H1 (cell line): Measurements from ENCODE around the gene SLC6A19. TPM values are rescaled to one million over a fixed set of nuclear protein-coding genes. Genes with fewer than 3 reads are reported as not detected.

Source experiments
- CEBPB ChIP-seq: IDR thresholded peaks from 2 replicates; pipeline ENCODE4 v1.6.1; 2012; ENCODE audit warnings: low read depth, low read length
- SIN3A ChIP-seq, 2 experiments: IDR thresholded peaks in 1 of 2; conservative IDR thresholded peaks in 1 of 2; 2 replicates each; pipeline ENCODE4 v1.6.1; 2011 to 2012; ENCODE audit warnings: low read length in 2 of 2, improper control_type of control experiment in 1 of 2, low read depth in 1 of 2, mild to moderate bottlenecking in 1 of 2
- polyA plus RNA-seq, 7 experiments: library from polyadenylated mRNA; depleted of rRNA in 3 of 7; stranded (reverse) in 5 of 7; unstranded in 2 of 7; fragments of >200 nt in 5 of 7; fragments of 200-250 nt in 2 of 7; gene quantifications; 1 replicate in 5 of 7; 2 replicates in 1 of 7; 4 replicates in 1 of 7; pipeline versions ENCODE4 v1.2.1 to v1.2.3, GENCODE V29; 2011 to 2013; ENCODE audit warnings: missing spikeins in 2 of 7, mixed read lengths in 2 of 7
- total RNA-seq: library from RNA; stranded (reverse); fragmentation: NEBNext Ultra II Directional; extraction: Animal tissue kit (Norgen Biotek cat#: 25700); gene quantifications from 2 replicates; pipeline ENCODE4 v1.2.1, GENCODE V29; 2021
- TF ChIP-seq, protein P1 (sequence below): fragments of 300-600 bp; sonication (generic); IDR thresholded peaks from 2 replicates; pipeline ENCODE4 v1.7.1; 2012; ENCODE audit warnings: low read length, moderate library complexity, mild to moderate bottlenecking, inconsistent platforms; ENCODE audit not compliant: insufficient replicate concordance

SLC6A19 gene
- total and polyA plus RNA-seq, 2 of the 8 experiments (the other 6 are each of a cell fraction or from before 2014, with no cell fraction given), result 0.02 TPM; not detected in 1

DNA sequence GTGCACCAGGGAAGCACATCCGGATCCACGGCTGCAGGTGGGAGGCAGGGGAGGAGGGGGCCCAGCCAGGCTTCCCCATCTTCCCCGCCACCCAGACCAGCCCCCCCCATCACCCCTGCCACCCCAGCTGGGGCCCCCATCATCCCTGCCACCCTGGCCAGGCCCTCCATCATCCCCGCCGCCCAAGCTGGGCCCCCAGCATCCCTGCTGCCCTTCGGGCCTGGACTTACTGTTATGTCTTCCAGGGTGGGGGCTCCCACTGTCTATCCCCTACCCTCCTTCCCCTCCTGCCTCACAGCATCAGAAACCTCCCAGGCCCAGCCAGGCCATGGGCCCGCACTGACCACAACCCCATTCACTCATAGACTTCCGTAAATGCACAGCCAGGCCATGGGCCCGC is 51.3 kb downstream of the SLC6A19 start (continued):
- no peak for TF ChIP-seq SIN3A (conservative IDR thresholded peaks at IDR 0.05 in 1 of 2, IDR thresholded peaks at IDR 0.05 in 1 of 2; ENCODE audit: low read depth in 1 of 2, low read length in 2 of 2)
- TF ChIP-seq, protein P1, sequence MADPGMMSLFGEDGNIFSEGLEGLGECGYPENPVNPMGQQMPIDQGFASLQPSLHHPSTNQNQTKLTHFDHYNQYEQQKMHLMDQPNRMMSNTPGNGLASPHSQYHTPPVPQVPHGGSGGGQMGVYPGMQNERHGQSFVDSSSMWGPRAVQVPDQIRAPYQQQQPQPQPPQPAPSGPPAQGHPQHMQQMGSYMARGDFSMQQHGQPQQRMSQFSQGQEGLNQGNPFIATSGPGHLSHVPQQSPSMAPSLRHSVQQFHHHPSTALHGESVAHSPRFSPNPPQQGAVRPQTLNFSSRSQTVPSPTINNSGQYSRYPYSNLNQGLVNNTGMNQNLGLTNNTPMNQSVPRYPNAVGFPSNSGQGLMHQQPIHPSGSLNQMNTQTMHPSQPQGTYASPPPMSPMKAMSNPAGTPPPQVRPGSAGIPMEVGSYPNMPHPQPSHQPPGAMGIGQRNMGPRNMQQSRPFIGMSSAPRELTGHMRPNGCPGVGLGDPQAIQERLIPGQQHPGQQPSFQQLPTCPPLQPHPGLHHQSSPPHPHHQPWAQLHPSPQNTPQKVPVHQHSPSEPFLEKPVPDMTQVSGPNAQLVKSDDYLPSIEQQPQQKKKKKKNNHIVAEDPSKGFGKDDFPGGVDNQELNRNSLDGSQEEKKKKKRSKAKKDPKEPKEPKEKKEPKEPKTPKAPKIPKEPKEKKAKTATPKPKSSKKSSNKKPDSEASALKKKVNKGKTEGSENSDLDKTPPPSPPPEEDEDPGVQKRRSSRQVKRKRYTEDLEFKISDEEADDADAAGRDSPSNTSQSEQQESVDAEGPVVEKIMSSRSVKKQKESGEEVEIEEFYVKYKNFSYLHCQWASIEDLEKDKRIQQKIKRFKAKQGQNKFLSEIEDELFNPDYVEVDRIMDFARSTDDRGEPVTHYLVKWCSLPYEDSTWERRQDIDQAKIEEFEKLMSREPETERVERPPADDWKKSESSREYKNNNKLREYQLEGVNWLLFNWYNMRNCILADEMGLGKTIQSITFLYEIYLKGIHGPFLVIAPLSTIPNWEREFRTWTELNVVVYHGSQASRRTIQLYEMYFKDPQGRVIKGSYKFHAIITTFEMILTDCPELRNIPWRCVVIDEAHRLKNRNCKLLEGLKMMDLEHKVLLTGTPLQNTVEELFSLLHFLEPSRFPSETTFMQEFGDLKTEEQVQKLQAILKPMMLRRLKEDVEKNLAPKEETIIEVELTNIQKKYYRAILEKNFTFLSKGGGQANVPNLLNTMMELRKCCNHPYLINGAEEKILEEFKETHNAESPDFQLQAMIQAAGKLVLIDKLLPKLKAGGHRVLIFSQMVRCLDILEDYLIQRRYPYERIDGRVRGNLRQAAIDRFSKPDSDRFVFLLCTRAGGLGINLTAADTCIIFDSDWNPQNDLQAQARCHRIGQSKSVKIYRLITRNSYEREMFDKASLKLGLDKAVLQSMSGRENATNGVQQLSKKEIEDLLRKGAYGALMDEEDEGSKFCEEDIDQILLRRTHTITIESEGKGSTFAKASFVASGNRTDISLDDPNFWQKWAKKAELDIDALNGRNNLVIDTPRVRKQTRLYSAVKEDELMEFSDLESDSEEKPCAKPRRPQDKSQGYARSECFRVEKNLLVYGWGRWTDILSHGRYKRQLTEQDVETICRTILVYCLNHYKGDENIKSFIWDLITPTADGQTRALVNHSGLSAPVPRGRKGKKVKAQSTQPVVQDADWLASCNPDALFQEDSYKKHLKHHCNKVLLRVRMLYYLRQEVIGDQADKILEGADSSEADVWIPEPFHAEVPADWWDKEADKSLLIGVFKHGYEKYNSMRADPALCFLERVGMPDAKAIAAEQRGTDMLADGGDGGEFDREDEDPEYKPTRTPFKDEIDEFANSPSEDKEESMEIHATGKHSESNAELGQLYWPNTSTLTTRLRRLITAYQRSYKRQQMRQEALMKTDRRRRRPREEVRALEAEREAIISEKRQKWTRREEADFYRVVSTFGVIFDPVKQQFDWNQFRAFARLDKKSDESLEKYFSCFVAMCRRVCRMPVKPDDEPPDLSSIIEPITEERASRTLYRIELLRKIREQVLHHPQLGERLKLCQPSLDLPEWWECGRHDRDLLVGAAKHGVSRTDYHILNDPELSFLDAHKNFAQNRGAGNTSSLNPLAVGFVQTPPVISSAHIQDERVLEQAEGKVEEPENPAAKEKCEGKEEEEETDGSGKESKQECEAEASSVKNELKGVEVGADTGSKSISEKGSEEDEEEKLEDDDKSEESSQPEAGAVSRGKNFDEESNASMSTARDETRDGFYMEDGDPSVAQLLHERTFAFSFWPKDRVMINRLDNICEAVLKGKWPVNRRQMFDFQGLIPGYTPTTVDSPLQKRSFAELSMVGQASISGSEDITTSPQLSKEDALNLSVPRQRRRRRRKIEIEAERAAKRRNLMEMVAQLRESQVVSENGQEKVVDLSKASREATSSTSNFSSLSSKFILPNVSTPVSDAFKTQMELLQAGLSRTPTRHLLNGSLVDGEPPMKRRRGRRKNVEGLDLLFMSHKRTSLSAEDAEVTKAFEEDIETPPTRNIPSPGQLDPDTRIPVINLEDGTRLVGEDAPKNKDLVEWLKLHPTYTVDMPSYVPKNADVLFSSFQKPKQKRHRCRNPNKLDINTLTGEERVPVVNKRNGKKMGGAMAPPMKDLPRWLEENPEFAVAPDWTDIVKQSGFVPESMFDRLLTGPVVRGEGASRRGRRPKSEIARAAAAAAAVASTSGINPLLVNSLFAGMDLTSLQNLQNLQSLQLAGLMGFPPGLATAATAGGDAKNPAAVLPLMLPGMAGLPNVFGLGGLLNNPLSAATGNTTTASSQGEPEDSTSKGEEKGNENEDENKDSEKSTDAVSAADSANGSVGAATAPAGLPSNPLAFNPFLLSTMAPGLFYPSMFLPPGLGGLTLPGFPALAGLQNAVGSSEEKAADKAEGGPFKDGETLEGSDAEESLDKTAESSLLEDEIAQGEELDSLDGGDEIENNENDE, result no peak
- no peak for TF ChIP-seq CEBPB
